Endometrial microvascular endothelial cells (primary cell): ENCODE data around the gene CFP. TPM values are rescaled to one million over a fixed set of nuclear protein-coding genes. Genes with fewer than 3 reads are reported as not detected.
"Not testable (repeated sequence)": the region's sequence is repeated elsewhere in the genome, so short reads cannot be mapped to it uniquely, and the experiment has no call there.

Source experiments
- in situ Hi-C: cut with HindIII; loops from 2 replicates; pipeline ENCODE4 v1.10.0; 2017; ENCODE audit warnings: low sequenced_read_pairs, low pct_unique_long_range_greater_than_20kb; ENCODE audit errors: inconsistent ontology term
- total RNA-seq: library from RNA; depleted of rRNA; stranded (reverse); fragments of >200 nt; gene quantifications from one replicate; pipeline ENCODE4 v1.2.3, GENCODE V29; 2015; ENCODE audit errors: inconsistent ontology term

The CFP gene
- total RNA-seq, 1 donor from 2014 or later: 0.46 TPM

- in situ Hi-C loops: no loop called here
Measured at GRCh38 chrX:47611926-47612325, 17.8 kb downstream of the CFP start.

GRCh38 chrX:47611489-47611888 is 18.2 kb downstream of the CFP start:
- in situ Hi-C loops: no loop called here

- in situ Hi-C loops: no loop called here
Measured at GRCh38 chrX:47610511-47610910, 19.2 kb downstream of the CFP start.

- in situ Hi-C loops: no loop called here
Measured at GRCh38 chrX:47608130-47608810, 21.5 kb downstream of the CFP start.

- in situ Hi-C loops: no loop called here
Measured at GRCh38 chrX:47607091-47607490, 22.6 kb downstream of the CFP start.

GRCh38 chrX:47605024-47605423 is 24.7 kb downstream of the CFP start:
- in situ Hi-C loops: no loop called here

GRCh38 chrX:47603125-47603524 is 26.6 kb downstream of the CFP start:
- in situ Hi-C loops: not testable (repeated sequence)

GRCh38 chrX:47597222-47597621 is 32.5 kb downstream of the CFP start:
- in situ Hi-C loops: no loop called here

- in situ Hi-C loops: no loop called here
Measured at GRCh38 chrX:47596256-47596655, 33.5 kb downstream of the CFP start.

GRCh38 chrX:47595716-47596251 is 33.9 kb downstream of the CFP start:
- in situ Hi-C loops: no loop called here

GRCh38 chrX:47593522-47593921 is 36.2 kb downstream of the CFP start:
- in situ Hi-C loops: no loop called here

- in situ Hi-C loops: no loop called here
Measured at GRCh38 chrX:47590984-47591383, 38.7 kb downstream of the CFP start.

- in situ Hi-C loops: no loop called here
Measured at GRCh38 chrX:47587906-47588735, 41.6 kb downstream of the CFP start.

GRCh38 chrX:47587091-47587891 is 42.4 kb downstream of the CFP start:
- in situ Hi-C loops: no loop called here

GRCh38 chrX:47586043-47586787 is 43.5 kb downstream of the CFP start:
- in situ Hi-C loops: no loop called here

GRCh38 chrX:47585273-47585672 is 44.5 kb downstream of the CFP start:
- in situ Hi-C loops: no loop called here

GRCh38 chrX:47584714-47585113 is 45.0 kb downstream of the CFP start:
- in situ Hi-C loops: no loop called here

- in situ Hi-C loops: no loop called here
Measured at GRCh38 chrX:47583240-47583861, 46.4 kb downstream of the CFP start.
